B cell (primary cell): ENCODE results near the gene CLDN4. TPM values are rescaled to one million over a fixed set of nuclear protein-coding genes. Genes with fewer than 3 reads are reported as not detected.

ENCODE experiments used
- ATAC-seq: fragments of 200-7000 bp; cut with Tn5 transposase; one replicate; pipeline ENCODE4 v1.10.0; 2021; ENCODE audit warnings: low read depth, mild to moderate bottlenecking, moderate number of reproducible peaks, moderate library complexity
- CTCF ChIA-PET: fragments of 350-600 bp; sonication (Branson Sonifier 250); formaldehyde crosslinking; loops from one replicate; lab custom pipeline; 2021; ENCODE audit warnings: antibody characterized with exemption, inconsistent platforms; lab: Charles Lee
- POLR2A ChIA-PET: fragments of 350-600 bp; sonication (Branson Sonifier 250); formaldehyde crosslinking; loops from one replicate; lab custom pipeline; 2021; ENCODE audit warnings: antibody characterized with exemption; lab: Charles Lee
- DNase-seq: peaks from one replicate; pipeline ENCODE4 v3.0.0; 2013
- H2AFZ ChIP-seq: 2 replicates; pipeline ENCODE4 v1.6.1; 2012; ENCODE audit warnings: mild to moderate bottlenecking, low read depth, low read length; ENCODE audit not compliant: insufficient read depth, poor library complexity, severe bottlenecking
- H3K27ac ChIP-seq, 2 donors: 1 replicate in 1 of 2; 2 replicates in 1 of 2; pipeline ENCODE4 v1.5.1; 2012 to 2013; ENCODE audit warnings: low read length in 2 of 2, mild to moderate bottlenecking in 2 of 2, moderate library complexity in 1 of 2
- H3K27me3 ChIP-seq, 4 experiments: fragments of 200-600 bp in 1 of 4; sonication (generic) in 1 of 4; replicated peaks in 1 of 4; 1 replicate in 2 of 4; 2 replicates in 2 of 4; pipeline versions ENCODE4 v1.6.1 to v1.7.0; 2013 to 2016; ENCODE audit warnings: low read length in 3 of 4, mild to moderate bottlenecking in 2 of 4, mixed read lengths in 1 of 4, moderate library complexity in 1 of 4; ENCODE audit not compliant: insufficient read depth in 4 of 4, control insufficient read depth in 3 of 4; ENCODE audit errors: control extremely low read depth in 1 of 4
- H3K36me3 ChIP-seq, 2 experiments: replicated peaks in 1 of 2; 1 replicate in 1 of 2; 2 replicates in 1 of 2; pipeline versions ENCODE4 v1.6.1 to v1.7.1; 2013; ENCODE audit warnings: low read length in 1 of 2; ENCODE audit not compliant: insufficient read depth in 2 of 2, control insufficient read depth in 1 of 2; ENCODE audit errors: control extremely low read depth in 1 of 2, extremely low read depth in 1 of 2
- H3K4me1 ChIP-seq, 2 donors: fragments of 200-600 bp in 1 of 2; sonication (generic) in 1 of 2; 1 replicate in 1 of 2; 2 replicates in 1 of 2; pipeline versions ENCODE4 v1.5.1 to v1.6.1; 2013 to 2017; ENCODE audit warnings: low read length in 2 of 2; ENCODE audit not compliant: control insufficient read depth in 2 of 2, insufficient read depth in 2 of 2
- H3K4me2 ChIP-seq: replicated peaks from 2 replicates; pipeline ENCODE3; 2012; ENCODE audit warnings: mild to moderate bottlenecking, low read depth, low read length; ENCODE audit not compliant: poor library complexity, severe bottlenecking
- H3K4me3 ChIP-seq, 5 experiments: fragments of 200-600 bp in 1 of 5; sonication (generic) in 1 of 5; 1 replicate in 3 of 5; 2 replicates in 2 of 5; pipeline versions ENCODE4 v1.5.1 to v1.7.0; 2011 to 2016; ENCODE audit warnings: low read length in 4 of 5, mild to moderate bottlenecking in 4 of 5, low read depth in 2 of 5, control low read depth in 1 of 5, moderate library complexity in 1 of 5; ENCODE audit not compliant: insufficient read depth in 1 of 5; ENCODE audit errors: control extremely low read depth in 1 of 5, extremely low read depth in 1 of 5
- H3K79me2 ChIP-seq: fragments of 200-600 bp; sonication (generic); one replicate; pipeline ENCODE4 v1.6.0; 2016; ENCODE audit warnings: low read length; ENCODE audit not compliant: control insufficient read depth, insufficient read depth
- H3K9ac ChIP-seq: fragments of 200-600 bp; sonication (generic); 2 replicates; pipeline ENCODE4 v1.6.1; 2017; ENCODE audit warnings: mild to moderate bottlenecking, low read length, moderate library complexity
- H3K9me3 ChIP-seq, 3 donors: one replicate each; pipeline versions ENCODE4 v1.6.1 to v1.7.1; 2013; ENCODE audit warnings: low read length in 2 of 3; ENCODE audit not compliant: control insufficient read depth in 2 of 3, insufficient read depth in 1 of 3; ENCODE audit errors: control extremely low read depth in 1 of 3
- H4K20me1 ChIP-seq: 2 replicates; pipeline ENCODE4 v1.6.0; 2012; ENCODE audit warnings: mild to moderate bottlenecking, low read length; ENCODE audit not compliant: insufficient read depth, control insufficient read depth, poor library complexity, severe bottlenecking
- H3K27ac Mint-ChIP-seq: one replicate; pipeline ENCODE4 v1.8.0; 2021; ENCODE audit warnings: mixed read lengths
- H3K27me3 Mint-ChIP-seq: one replicate; pipeline ENCODE4 v1.8.0; 2021; ENCODE audit warnings: mixed read lengths
- H3K4me1 Mint-ChIP-seq: one replicate; pipeline ENCODE4 v1.8.0; 2021; ENCODE audit warnings: mixed read lengths
- H3K4me3 Mint-ChIP-seq: one replicate; pipeline ENCODE4 v1.8.0; 2021; ENCODE audit warnings: mixed read lengths
- H3K9me3 Mint-ChIP-seq: one replicate; pipeline ENCODE4 v1.8.0; 2022; ENCODE audit warnings: mixed read lengths; ENCODE audit not compliant: insufficient read depth
- CTCF ChIP-seq: fragments of 200-600 bp; IDR thresholded peaks from one replicate; pipeline ENCODE4 v1.8.0; 2022; ENCODE audit warnings: antibody characterized with exemption, mild to moderate bottlenecking
- EZH2 ChIP-seq: IDR thresholded peaks from 2 replicates; pipeline ENCODE4 v1.6.1; 2012; ENCODE audit warnings: borderline replicate concordance, low read depth, mild to moderate bottlenecking, moderate library complexity, low read length; ENCODE audit not compliant: insufficient read depth, poor library complexity, severe bottlenecking
- WGBS: methylation state at CpG from one replicate; pipeline ENCODE4 v1.1.5; 2013; ENCODE audit warnings: missing lambda C conversion rate; ENCODE audit not compliant: insufficient coverage; 5-methylcytosine and 5-hydroxymethylcytosine counted together
- intact Hi-C: fragments of 100-400 bp; cut with micrococcal nuclease; formaldehyde crosslinking; loops from one replicate; pipeline ENCODE4 v1.10.0; 2022
- polyA plus RNA-seq: library from polyadenylated mRNA; depleted of rRNA; stranded (reverse); fragments of >200 nt; gene quantifications from 2 replicates; pipeline ENCODE4 v1.2.3, GENCODE V29; 2012
- total RNA-seq, 2 donors: library from RNA; stranded (reverse); fragments of 120-200 nt in 1 of 2; gene quantifications; 1 replicate in 1 of 2; 2 replicates in 1 of 2; pipeline versions ENCODE4 v1.2.3 to v1.2.4, GENCODE V29; 2013 to 2022

CLDN4 gene
- total and polyA plus RNA-seq, 2 donors (not counting 1 experiment from before 2014, with no cell fraction given) = 0.09 TPM; not detected in 1

- CTCF ChIA-PET = interaction anchor here (1.0 to 5.4 kb wide), 2 partner anchors 24 to 31 kb away, joined by 3 to 31 read pairs; no protein-coding TSS in a partner anchor
- WGBS = 92% methylated on average over 7 of the region's 13 CpGs
Measured at GRCh38 chr7:73829921-73830680, 695 bp upstream of the CLDN4 start.

More at GRCh38 chr7:73829921-73830680, 695 bp upstream of the CLDN4 start:
- H3K27ac Mint-ChIP-seq = no peak overlapping the region
- intact Hi-C loops = no loop called here
- H3K27me3 Mint-ChIP-seq = no peaks in the 10 kb centered on the region
- ATAC-seq (no peak), DNase-seq (no peak)
- no peak overlapping the region for H3K4me3 ChIP-seq
- no peaks in the 10 kb centered on the region for H4K20me1 ChIP-seq
- no peak overlapping the region for H3K4me3 Mint-ChIP-seq
- no peaks in the 10 kb centered on the region for H3K9me3 Mint-ChIP-seq
- POLR2A ChIA-PET = interaction anchor here (0.6 kb wide), 1 partner anchor 200 kb away, joined by 5 read pairs; no protein-coding TSS in a partner anchor
- no peaks in the 10 kb centered on the region for H3K9me3 ChIP-seq
- no peak overlapping the region for H3K4me2 ChIP-seq
- no peak for TF ChIP-seq EZH2
- TF ChIP-seq CTCF = no peak
- H3K4me1 ChIP-seq = peaks cover 23 to 24% of the 10 kb centered on the region in 2 donors
- no peaks in the 10 kb centered on the region for H3K79me2 ChIP-seq
- H3K4me1 Mint-ChIP-seq = peaks cover 30% of the 10 kb centered on the region
- H3K36me3 ChIP-seq = no peaks in the 10 kb centered on the region
- no peak overlapping the region for H2AFZ ChIP-seq
- H3K27me3 ChIP-seq = no peaks in the 10 kb centered on the region
- no peak overlapping the region for H3K9ac ChIP-seq
- H3K27ac ChIP-seq = no peak overlapping the region
